Measurements from ENCODE around the gene OR10G6.

- TF ChIP-seq, protein P1, sequence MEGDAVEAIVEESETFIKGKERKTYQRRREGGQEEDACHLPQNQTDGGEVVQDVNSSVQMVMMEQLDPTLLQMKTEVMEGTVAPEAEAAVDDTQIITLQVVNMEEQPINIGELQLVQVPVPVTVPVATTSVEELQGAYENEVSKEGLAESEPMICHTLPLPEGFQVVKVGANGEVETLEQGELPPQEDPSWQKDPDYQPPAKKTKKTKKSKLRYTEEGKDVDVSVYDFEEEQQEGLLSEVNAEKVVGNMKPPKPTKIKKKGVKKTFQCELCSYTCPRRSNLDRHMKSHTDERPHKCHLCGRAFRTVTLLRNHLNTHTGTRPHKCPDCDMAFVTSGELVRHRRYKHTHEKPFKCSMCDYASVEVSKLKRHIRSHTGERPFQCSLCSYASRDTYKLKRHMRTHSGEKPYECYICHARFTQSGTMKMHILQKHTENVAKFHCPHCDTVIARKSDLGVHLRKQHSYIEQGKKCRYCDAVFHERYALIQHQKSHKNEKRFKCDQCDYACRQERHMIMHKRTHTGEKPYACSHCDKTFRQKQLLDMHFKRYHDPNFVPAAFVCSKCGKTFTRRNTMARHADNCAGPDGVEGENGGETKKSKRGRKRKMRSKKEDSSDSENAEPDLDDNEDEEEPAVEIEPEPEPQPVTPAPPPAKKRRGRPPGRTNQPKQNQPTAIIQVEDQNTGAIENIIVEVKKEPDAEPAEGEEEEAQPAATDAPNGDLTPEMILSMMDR (IDR thresholded peaks at IDR 0.05), result no peak
- TF ChIP-seq ZFX (IDR thresholded peaks at IDR 0.05; ENCODE audit: borderline replicate concordance), result no peak
Measured at GRCh38 chr11:124026498-124026897, 31.5 kb upstream of the OR10G6 start, which contains the start of gene OR10G8.

Data from 22Rv1 (cell line).